HEK293 (cell line): ENCODE data around the gene PRSS33.

Experiments
- CTCF ChIA-PET: fragments of 350-600 bp; formaldehyde crosslinking; extraction: SDS; loops from one replicate; lab custom pipeline; 2021; ENCODE audit warnings: antibody characterized with exemption; lab: Yijun Ruan, JAX
- POLR2A ChIA-PET: fragments of 300-600 bp; formaldehyde crosslinking; extraction: SDS; loops from one replicate; lab custom pipeline; 2020; ENCODE audit warnings: antibody characterized with exemption, inconsistent platforms; lab: Yijun Ruan, JAX
- H3K27ac ChIP-seq: fragments of 200-500 bp; sonication (Bioruptor generic); 2 replicates; pipeline ENCODE4 v1.5.1; 2014; ENCODE audit warnings: low read depth, low read length, control low read depth, inconsistent platforms; ENCODE audit errors: extremely low read depth
- H3K36me3 ChIP-seq, 2 experiments: fragments of 200-500 bp in 1 of 2; sonication (Bioruptor generic) in 1 of 2; 1 replicate in 1 of 2; 2 replicates in 1 of 2; pipeline ENCODE4 v1.5.1; 2014 to 2017; ENCODE audit warnings: inconsistent platforms in 2 of 2, low read length in 2 of 2; ENCODE audit not compliant: control insufficient read depth in 2 of 2, insufficient read depth in 1 of 2
- H3K4me1 ChIP-seq: fragments of 200-500 bp; sonication (Bioruptor generic); 2 replicates; pipeline ENCODE4 v1.5.1; 2014; ENCODE audit warnings: mild to moderate bottlenecking, low read length, inconsistent platforms; ENCODE audit not compliant: control insufficient read depth, insufficient read depth
- H3K4me3 ChIP-seq: 2 replicates; pipeline ENCODE4 v1.5.1; 2011; ENCODE audit warnings: low read depth, mild to moderate bottlenecking, control low read depth, low read length, moderate library complexity
- H3K9me3 ChIP-seq: fragments of 200-500 bp; sonication (Bioruptor generic); 2 replicates; pipeline ENCODE4 v1.5.1; 2014; ENCODE audit warnings: low read depth, low read length, inconsistent platforms; ENCODE audit not compliant: control insufficient read depth, insufficient read depth
- KLF16 ChIP-seq: fragments of 450-650 bp; formaldehyde crosslinking; IDR thresholded peaks from 2 replicates; pipeline ENCODE4 v1.5.1; 2017; ENCODE audit warnings: missing biosample characterization, missing genetic modification characterization
- SETDB1 ChIP-seq: IDR thresholded peaks from one replicate; pipeline ENCODE4 v1.6.1; 2017; ENCODE audit warnings: mild to moderate bottlenecking, low read length, moderate library complexity, mixed read lengths; ENCODE audit not compliant: insufficient read length
- ZBTB17 ChIP-seq: fragments of 450-650 bp; formaldehyde crosslinking; IDR thresholded peaks from 2 replicates; pipeline ENCODE4 v1.5.1; 2016; ENCODE audit warnings: missing biosample characterization, missing genetic modification characterization
- ZNF175 ChIP-seq: fragments of 450-650 bp; formaldehyde crosslinking; IDR thresholded peaks from 2 replicates; pipeline ENCODE4 v1.5.1; 2016; ENCODE audit warnings: missing biosample characterization, missing genetic modification characterization
- ZNF341 ChIP-seq: fragments of 450-650 bp; formaldehyde crosslinking; IDR thresholded peaks from 2 replicates; pipeline ENCODE4; 2016; ENCODE audit warnings: low read depth, missing biosample characterization, missing genetic modification characterization
- ZNF501 ChIP-seq: fragments of 450-650 bp; formaldehyde crosslinking; IDR thresholded peaks from 2 replicates; pipeline ENCODE4 v1.5.1; 2016; ENCODE audit warnings: missing biosample characterization, missing genetic modification characterization
- ZSCAN23 ChIP-seq: fragments of 450-650 bp; formaldehyde crosslinking; IDR thresholded peaks from 2 replicates; pipeline ENCODE4 v1.5.1; 2016; ENCODE audit warnings: missing biosample characterization, missing genetic modification characterization
- TF ChIP-seq, protein P1 (sequence below): fragments of 450-650 bp; formaldehyde crosslinking; conservative IDR thresholded peaks from 2 replicates; pipeline ENCODE4 v1.5.1; 2016; ENCODE audit warnings: low read depth, missing biosample characterization, missing genetic modification characterization
- TF ChIP-seq, protein P2 (sequence below): fragments of 450-650 bp; formaldehyde crosslinking; IDR thresholded peaks from 2 replicates; pipeline ENCODE4 v1.5.1; 2016; ENCODE audit warnings: missing biosample characterization, missing genetic modification characterization
- TF ChIP-seq, protein P3 (sequence below): fragments of 450-650 bp; formaldehyde crosslinking; IDR thresholded peaks from 2 replicates; pipeline ENCODE4 v1.5.1; 2017; ENCODE audit warnings: missing biosample characterization, missing genetic modification characterization
- TF ChIP-seq, protein P4 (sequence below): fragments of 450-650 bp; formaldehyde crosslinking; optimal IDR thresholded peaks from 2 replicates; pipeline ENCODE3; 2016; ENCODE audit warnings: missing biosample characterization, mild to moderate bottlenecking, missing genetic modification characterization

Gene PRSS33

DNA sequence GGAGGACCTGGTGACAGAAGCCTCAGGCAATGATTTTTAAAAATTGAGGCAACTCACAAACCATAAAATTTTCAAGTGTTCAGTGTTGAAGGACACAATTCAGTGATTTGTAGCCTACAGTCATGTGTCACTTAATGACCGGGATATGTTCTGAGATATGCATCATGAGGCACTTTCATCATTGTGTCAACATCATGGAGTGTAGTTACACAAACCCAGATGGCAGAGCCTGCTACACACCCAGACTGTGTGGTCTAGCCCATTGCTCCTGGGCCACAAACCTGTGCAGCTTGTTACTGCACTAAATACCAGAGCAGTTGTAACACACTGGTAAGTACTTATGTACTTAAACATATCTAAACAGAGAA, 12.5 kb upstream of the PRSS33 start (continued):
- TF ChIP-seq, protein P1, sequence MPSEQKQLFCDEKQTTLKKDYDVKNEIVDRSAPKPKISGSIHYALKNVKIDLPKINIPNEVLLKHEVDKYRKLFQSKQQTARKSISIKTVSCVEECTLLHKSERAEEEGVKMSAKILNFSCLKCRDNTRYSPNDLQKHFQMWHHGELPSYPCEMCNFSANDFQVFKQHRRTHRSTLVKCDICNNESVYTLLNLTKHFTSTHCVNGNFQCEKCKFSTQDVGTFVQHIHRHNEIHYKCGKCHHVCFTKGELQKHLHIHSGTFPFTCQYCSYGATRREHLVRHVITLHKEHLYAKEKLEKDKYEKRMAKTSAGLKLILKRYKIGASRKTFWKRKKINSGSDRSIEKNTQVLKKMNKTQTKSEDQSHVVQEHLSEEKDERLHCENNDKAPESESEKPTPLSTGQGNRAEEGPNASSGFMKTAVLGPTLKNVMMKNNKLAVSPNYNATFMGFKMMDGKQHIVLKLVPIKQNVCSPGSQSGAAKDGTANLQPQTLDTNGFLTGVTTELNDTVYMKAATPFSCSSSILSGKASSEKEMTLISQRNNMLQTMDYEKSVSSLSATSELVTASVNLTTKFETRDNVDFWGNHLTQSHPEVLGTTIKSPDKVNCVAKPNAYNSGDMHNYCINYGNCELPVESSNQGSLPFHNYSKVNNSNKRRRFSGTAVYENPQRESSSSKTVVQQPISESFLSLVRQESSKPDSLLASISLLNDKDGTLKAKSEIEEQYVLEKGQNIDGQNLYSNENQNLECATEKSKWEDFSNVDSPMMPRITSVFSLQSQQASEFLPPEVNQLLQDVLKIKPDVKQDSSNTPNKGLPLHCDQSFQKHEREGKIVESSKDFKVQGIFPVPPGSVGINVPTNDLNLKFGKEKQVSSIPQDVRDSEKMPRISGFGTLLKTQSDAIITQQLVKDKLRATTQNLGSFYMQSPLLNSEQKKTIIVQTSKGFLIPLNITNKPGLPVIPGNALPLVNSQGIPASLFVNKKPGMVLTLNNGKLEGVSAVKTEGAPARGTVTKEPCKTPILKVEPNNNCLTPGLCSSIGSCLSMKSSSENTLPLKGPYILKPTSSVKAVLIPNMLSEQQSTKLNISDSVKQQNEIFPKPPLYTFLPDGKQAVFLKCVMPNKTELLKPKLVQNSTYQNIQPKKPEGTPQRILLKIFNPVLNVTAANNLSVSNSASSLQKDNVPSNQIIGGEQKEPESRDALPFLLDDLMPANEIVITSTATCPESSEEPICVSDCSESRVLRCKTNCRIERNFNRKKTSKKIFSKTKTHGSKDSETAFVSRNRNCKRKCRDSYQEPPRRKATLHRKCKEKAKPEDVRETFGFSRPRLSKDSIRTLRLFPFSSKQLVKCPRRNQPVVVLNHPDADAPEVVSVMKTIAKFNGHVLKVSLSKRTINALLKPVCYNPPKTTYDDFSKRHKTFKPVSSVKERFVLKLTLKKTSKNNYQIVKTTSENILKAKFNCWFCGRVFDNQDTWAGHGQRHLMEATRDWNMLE (tag by site-specific recombination), result peak; percentile 51; the same call in 1 of the 2 replicates
- peak; percentile 87 for TF ChIP-seq ZSCAN23 (tag by site-specific recombination)

DNA sequence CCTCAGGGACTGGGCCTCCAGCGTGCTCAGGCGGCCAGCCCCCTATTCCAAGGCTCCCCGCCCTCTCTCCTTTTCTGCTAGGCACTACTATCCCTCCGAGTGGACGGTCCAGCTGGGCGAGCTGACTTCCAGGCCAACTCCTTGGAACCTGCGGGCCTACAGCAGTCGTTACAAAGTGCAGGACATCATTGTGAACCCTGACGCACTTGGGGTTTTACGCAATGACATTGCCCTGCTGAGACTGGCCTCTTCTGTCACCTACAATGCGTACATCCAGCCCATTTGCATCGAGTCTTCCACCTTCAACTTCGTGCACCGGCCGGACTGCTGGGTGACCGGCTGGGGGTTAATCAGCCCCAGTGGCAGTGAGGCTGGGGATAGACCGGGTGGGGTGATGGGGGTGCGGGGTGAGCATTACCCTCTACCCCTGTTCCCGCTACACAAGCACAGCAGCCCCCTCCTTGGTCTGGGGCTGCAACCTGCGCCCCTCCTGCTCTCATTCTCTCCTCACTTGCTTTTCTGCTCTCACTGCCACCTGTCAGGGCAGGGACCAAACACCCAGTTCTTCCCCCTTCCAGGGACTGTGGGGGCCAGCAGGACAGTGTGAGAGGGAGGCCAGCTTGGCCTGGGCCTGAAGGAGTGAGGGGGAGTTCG, 12.0 kb upstream of the PRSS33 start:
- POLR2A ChIA-PET, result no interaction called here
- H3K36me3 ChIP-seq, result no peaks in the 10 kb centered on the region
- TF ChIP-seq, protein P2, sequence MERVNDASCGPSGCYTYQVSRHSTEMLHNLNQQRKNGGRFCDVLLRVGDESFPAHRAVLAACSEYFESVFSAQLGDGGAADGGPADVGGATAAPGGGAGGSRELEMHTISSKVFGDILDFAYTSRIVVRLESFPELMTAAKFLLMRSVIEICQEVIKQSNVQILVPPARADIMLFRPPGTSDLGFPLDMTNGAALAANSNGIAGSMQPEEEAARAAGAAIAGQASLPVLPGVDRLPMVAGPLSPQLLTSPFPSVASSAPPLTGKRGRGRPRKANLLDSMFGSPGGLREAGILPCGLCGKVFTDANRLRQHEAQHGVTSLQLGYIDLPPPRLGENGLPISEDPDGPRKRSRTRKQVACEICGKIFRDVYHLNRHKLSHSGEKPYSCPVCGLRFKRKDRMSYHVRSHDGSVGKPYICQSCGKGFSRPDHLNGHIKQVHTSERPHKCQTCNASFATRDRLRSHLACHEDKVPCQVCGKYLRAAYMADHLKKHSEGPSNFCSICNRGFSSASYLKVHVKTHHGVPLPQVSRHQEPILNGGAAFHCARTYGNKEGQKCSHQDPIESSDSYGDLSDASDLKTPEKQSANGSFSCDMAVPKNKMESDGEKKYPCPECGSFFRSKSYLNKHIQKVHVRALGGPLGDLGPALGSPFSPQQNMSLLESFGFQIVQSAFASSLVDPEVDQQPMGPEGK, result peak; percentile 85; the same call in 1 of the 2 replicates
- TF ChIP-seq ZNF175 (tag by site-specific recombination), result no peak
- TF ChIP-seq, protein P3, sequence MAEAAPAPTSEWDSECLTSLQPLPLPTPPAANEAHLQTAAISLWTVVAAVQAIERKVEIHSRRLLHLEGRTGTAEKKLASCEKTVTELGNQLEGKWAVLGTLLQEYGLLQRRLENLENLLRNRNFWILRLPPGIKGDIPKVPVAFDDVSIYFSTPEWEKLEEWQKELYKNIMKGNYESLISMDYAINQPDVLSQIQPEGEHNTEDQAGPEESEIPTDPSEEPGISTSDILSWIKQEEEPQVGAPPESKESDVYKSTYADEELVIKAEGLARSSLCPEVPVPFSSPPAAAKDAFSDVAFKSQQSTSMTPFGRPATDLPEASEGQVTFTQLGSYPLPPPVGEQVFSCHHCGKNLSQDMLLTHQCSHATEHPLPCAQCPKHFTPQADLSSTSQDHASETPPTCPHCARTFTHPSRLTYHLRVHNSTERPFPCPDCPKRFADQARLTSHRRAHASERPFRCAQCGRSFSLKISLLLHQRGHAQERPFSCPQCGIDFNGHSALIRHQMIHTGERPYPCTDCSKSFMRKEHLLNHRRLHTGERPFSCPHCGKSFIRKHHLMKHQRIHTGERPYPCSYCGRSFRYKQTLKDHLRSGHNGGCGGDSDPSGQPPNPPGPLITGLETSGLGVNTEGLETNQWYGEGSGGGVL (tag by site-specific recombination), result peak; percentile 37; the same call in 1 of the 2 replicates
- TF ChIP-seq, protein P4, sequence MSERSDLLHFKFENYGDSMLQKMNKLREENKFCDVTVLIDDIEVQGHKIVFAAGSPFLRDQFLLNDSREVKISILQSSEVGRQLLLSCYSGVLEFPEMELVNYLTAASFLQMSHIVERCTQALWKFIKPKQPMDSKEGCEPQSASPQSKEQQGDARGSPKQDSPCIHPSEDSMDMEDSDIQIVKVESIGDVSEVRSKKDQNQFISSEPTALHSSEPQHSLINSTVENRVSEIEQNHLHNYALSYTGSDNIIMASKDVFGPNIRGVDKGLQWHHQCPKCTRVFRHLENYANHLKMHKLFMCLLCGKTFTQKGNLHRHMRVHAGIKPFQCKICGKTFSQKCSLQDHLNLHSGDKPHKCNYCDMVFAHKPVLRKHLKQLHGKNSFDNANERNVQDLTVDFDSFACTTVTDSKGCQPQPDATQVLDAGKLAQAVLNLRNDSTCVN, result peak; percentile 11
- no peaks in the 10 kb centered on the region for H3K9me3 ChIP-seq
- no peak overlapping the region for H3K4me3 ChIP-seq
- H3K27ac ChIP-seq, result no peak overlapping the region
- CTCF ChIA-PET, result interaction anchor here (0.9 to 1.5 kb wide), 2 partner anchors 40 to 124 kb away, joined by 4 to 6 read pairs; no protein-coding TSS in a partner anchor
- peaks cover 11% of the 10 kb centered on the region for H3K4me1 ChIP-seq

DNA sequence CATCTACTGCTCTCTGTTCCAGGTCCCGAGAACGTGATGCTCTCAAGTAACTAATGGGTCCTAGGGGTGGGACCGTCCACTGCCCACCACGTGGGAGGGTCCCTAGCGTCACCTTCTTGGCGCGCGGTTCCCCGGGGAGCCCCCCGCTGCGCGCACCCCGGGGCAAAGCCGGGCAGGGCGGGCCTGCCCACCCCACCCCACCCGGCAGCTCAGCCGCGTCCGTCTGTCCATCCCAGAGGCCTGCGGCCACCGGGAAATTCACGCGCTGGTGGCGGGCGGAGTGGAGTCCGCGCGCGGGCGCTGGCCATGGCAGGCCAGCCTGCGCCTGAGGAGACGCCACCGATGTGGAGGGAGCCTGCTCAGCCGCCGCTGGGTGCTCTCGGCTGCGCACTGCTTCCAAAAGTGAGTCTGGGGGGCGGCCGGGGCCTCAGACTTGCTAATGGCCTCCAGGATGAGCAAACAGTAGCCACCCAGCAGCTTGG, 11.4 kb upstream of the PRSS33 start:
- Histone ChIP-seq H3K4me1 (peaks cover 11% of the 10 kb centered on the region), H3K27ac (no peak overlapping the region), H3K9me3 (no peaks in the 10 kb centered on the region), H3K4me3 (no peak overlapping the region), H3K36me3 (no peaks in the 10 kb centered on the region)
- TF ChIP-seq ZBTB17 (tag by site-specific recombination), result no peak
- TF ChIP-seq ZNF341 (tag by site-specific recombination), result no peak
- TF ChIP-seq ZNF501 (tag by site-specific recombination), result no peak
- no peak for TF ChIP-seq KLF16 (tag by site-specific recombination)
- no peak for TF ChIP-seq SETDB1
- ChIA-PET CTCF (interaction anchor here (0.9 kb wide), 1 partner anchor 123 kb away, joined by 4 read pairs; no protein-coding TSS in a partner anchor), POLR2A (interaction anchor here (0.6 kb wide), 1 partner anchor 9 kb away, joined by 4 read pairs; no protein-coding TSS in a partner anchor)
